Activated naive CD4-positive, alpha-beta T cell treated with anti-CD3 and anti-CD28 coated beads, Interleukin-2, amount 50 U/mL, for 16 hours (primary cell): ENCODE results near the gene WDSUB1.

Source experiments
- DNase-seq: peaks from one replicate; pipeline ENCODE4 v3.0.0-alpha.2; 2020

The WDSUB1 gene

DNA sequence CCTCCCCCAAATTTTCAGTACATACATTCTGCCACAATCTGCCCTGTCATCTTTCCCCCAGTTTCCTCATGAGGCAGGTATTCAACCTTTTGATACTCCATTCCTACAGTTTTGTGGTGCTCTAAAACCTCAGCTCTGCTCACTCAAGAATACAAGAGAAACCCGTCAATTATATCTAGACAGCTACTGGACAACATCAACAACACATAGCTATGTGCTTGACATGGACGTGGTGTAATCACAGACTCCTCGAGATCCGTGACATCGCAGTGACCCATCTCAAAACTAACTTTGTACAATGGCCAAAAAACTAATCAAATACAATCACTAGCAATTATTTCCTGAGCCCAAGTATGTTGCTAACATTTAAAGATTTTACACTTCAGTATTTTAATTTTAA, 23.6 kb downstream of the WDSUB1 start:
- no peak for DNase-seq

DNA sequence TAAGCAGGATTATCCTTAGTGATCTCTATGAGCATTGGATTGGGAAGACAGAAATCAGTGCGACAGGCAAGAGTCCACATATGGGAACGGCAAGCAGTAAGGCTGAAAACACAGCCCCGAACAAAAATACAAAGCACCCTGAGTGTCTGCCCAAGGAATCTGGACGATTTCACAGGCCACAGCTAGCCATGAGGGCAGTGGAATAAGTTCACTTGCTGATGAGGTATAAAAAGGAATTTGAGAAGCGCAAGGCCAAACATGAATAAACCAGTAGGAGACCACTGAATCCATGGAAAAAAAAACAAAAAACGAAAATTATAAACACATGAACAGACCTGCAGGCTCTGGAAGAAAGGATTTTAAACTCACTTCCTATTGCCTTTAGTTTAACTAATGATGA, 24.3 kb downstream of the WDSUB1 start:
- DNase-seq = no peak

DNA sequence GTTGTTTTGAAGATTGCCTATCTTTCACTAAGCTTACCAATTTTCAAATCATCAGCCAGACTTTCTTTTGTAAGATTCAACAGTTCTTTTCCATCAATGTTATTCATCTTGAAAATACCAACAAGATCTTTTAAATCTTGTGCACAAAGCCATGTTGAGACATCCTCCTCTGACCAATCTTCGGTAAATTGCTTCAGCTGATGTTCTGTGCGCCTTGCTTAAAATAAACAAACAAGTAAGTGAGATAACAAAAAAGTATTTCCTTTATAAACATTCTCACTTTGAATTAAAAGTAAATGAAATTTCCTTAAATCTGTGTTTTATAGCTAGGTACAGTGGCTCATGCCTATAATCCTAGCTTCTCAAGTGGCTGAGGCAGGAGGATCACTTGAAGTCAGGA, 30.3 kb downstream of the WDSUB1 start:
- DNase-seq = no peak

DNA sequence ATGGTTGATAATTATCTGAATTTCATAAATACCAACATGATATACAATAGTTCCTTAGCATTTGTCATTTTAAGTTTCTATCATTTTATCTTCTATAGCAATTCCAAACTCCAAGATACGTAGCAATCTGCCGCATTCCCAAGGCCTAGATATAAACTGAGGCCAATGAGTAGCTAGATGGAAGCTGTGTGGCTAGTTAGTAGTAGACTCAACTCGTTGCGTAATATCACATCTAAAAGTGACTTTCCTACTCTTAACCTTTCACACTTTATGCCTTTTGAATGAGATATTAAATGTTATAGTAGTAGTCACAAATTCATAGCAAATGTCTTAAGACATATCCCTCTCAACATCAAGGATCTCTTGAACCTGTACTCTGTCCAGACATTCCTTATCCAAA, 33.6 kb downstream of the WDSUB1 start:
- DNase-seq = no peak

DNA sequence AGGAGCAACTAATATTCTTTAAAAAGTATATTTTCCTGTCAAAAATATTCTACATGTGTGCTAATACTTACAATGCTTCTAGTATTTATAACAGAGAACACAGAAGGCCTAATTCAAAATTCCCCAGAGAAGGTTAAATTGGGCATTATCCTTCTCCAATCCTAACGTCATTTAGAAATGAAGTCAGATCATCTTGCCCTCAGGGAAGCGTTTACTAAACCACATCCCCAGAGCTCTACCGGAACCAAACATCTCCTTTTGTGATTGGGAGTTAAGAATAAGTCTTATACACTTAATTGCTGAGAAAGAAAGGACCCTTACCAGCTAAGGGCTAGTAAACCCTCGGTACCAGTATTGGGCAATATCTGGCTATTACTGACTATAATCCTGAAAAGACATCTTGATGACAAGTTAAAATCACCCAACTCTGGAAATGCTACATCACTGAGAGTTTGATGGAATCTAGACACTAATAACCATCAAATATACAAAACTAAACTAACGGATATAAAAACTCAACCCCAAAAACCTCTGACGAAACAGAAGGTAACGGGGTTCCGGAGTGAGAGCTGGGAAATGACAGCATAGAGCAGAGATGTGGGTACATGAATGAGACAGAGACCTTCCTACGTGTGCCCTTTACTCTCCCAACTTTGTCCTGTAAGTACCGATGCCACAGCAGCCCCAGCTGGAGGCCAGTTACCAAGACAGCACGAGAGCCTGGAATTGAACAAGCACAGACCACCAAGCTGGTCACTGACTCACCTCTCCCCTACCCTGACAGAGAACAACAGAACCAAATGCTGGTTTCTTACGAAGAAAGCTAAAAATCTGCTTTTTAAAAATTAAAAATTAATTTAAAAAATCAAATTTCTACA, 35.0 kb downstream of the WDSUB1 start:
- no peak for DNase-seq

DNA sequence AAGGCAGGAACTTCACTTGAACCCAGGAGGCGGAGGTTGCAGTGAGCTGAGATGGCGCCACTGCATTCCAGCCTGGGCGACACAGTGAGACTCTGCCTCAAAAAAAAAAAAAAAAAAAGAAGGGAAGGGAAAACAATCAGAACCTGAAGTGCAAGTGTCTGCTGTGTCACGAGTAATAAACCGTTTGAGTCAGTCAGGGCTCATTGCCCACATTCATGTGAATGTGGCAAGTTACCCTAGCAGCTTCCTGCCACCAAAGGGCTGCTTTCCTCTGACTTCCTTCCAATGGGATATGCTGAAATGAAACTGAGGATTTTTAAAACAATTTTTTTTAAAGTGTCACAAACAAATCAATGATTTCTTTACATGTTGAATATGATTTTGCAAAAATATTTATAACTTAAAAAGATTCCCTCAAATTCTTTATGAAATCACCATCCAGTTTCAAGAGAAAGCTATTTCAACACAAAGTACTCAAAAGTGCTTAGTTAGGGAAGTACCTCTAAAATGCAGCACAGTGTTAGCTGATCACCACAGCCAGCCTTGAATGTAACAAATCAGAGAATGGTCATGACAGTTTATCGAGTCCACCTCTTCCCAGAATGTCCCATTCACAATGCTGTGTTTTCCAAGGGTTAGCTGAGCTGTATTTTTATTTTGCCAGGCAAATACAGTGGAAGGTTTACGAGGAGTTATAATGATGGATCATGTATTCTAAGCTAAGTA, 36.4 kb downstream of the WDSUB1 start:
- no peak for DNase-seq

DNA sequence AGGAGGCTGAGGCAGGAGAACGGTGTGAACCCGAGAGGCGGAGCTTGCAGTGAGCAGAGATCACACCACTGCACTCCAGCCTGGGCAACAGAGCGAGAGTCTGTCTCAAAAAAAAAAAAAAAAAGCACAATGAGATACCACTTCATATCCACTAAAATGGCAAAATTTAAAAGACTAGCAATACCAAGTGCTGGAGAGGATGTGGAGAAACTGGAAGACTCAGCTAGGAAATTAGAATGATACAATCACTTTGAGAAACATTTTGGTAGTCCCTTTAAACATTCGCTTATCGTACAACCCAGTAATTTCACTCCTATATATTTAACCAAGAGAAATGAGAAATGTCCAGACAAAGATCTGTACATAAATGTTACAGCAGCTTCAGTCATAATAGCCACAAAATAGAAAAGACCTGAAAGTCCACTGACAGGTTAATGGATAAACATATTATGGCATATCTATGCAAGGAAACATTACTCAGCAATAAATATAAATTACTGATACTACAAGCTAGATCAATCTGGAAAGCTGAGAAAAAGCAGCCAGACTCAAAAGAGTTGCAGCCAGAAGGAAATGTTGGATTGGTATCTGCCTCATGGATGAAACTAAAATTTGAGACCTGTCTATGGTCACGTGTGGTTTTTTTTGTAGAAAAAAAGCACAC, 40.0 kb downstream of the WDSUB1 start:
- DNase-seq = no peak

DNA sequence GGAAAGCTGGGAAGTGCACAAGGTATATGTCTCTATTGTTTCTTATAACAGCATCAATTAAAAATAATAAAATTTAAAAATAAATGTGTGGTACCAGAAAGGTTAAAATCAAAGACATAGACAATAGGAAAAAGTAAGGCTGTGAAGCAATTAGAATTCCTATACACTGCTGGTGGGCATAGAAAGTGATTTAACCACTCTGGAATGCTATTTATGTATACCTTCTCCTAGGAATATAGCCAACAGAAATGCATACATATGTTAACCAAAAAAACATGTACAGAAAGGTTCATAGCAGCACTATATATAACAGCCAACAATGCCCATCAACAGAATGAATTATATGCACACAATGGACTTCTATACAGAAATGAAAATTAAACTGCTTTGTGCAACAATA, 43.0 kb downstream of the WDSUB1 start:
- DNase-seq = no peak

DNA sequence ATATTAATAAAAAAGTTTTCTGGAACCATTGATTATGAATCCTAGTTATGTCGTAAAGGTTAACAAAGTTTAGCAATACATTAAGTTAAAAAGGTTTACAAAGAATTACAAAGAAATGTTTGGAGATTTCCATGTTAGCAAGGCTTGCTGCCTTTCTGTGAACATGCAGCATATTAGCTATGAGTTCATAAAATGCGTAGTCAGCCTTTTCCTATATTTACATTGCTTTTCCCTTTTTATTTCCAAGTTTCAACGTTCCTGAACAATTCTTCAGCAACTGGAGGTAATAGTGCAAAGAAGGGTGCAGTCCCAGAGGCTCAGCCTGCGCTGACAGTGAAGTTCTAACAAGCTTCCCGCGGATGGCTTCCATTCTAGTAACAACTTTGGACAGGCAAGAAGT, 51.6 kb downstream of the WDSUB1 start:
- DNase-seq = no peak

DNA sequence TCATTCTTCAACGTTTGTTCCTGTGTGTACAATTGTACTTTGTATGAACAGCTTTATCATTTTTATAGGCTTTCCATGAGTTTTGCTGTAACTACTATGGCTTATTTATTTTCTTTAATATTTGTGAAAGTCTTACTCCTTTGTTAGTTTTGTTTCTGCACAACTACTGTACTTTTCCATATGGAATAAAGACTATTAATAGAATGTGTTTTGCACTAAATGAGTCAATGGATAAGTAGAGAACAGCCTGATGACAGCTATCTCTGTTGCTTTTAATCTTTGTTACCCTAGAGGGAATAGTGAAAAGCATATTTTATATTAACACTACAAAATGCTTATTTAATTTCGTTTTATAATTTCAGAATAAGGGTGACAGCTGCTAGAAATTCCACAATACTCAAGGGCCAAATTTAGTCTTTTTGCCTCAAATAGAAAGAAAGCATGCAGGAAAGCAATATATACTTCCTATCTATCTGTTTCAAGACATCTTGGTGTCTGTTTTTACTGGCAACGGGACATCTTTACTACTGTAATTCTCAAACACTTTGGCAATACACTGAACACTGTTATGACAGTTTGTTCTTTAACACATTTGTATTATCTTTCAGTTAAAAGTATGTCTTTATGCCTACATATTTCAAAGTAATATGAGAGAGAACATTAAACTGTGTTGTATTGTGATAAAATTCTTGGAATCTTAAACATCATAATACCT, 53.9 kb downstream of the WDSUB1 start:
- DNase-seq = no peak

DNA sequence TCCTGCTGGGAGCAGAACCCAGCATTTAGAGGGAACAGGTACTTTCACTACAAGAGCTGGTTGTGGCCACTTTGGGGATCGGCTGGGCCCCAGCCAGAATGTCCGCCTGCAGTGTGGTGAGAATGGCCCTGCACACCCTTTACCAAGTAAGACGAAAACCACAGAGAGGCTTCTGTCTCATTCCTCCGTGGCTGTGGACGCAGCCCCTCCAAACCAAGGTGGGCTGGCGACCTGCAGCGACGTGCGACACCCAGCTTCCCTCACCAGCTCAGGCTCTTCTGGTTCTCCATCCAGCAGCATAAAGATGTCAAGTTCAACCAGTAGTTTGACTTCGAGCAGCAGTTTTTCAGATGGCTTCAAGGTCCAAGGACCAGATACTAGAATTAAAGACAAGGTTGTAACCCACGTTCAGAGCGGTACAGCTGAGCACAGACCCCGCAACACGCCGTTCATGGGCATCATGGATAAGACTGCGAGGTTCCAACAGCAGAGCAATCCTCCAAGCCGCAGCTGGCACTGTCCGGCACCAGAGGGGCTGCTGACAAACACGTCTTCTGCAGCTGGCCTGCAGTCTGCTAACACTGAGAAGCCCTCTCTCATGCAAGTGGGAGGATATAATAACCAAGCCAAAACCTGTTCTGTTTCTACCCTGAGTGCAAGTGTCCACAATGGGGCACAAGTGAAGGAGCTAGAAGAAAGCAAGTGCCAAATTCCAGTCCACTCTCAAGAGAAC, 56.2 kb downstream of the WDSUB1 start:
- DNase-seq = no peak

DNA sequence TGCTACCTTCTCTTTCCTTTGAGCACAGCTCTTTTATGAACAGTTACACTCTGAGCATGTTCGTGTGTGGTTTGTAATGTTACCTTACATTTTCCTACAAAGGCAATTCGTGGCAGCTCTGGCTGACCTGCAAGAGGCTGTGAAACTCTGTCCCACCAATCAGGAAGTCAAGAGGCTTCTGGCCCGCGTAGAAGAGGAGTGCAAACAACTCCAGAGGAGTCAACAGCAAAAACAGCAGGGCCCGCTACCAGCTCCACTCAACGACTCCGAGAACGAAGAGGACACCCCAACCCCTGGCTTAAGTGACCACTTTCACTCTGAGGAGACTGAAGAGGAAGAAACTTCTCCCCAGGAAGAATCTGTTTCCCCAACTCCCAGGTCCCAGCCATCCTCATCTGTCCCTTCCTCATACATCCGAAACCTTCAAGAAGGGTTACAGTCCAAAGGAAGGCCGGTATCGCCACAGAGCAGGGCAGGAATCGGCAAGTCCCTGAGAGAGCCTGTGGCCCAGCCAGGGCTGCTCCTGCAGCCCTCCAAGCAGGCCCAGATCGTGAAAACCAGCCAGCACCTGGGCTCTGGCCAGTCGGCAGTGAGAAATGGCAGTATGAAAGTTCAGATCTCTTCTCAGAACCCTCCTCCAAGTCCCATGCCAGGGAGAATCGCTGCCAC, 56.9 kb downstream of the WDSUB1 start:
- DNase-seq = no peak

DNA sequence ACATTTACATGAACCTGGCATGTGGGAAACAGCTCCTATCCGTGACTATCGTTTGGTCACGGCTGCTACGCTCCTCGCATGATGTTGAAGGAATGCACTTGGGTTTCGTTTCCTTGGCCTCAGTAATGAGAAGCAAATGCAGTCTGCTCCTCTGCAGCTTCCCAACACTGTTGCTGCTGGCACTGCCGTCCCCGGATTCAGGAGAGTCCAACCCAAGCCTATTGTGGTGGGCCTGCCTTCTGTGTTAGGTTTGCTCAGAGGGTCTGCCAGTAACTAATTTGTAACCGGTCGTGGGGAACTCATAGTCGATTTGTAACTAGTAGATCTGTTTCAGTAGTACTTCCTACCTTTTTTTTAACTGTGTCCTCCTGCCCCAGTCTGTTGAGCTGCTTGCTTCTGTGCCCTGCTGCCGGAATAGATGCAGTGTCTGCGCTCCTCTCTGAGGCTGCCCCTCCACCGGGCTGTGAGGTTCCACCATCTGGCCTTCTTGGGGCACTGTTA, 58.4 kb downstream of the WDSUB1 start:
- no peak for DNase-seq

DNA sequence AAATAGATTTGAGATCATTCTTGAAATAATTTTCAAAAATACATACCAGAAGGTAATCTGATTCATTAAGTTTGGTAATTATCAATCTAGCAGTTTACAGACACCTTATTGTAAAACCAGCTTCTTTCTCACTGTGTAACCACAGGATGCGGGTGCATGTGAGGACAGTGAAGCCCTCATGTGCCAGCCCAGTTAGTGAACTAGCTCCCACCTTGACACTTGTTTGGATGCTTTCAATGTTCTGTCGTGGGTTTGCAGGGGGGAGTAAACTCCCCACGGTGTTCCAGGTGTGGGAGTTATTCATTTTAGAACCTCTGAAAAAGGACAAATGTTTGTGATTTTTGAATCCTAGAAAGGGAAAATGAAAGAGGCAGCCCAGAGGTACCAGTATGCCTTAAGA, 59.0 kb downstream of the WDSUB1 start:
- no peak for DNase-seq

DNA sequence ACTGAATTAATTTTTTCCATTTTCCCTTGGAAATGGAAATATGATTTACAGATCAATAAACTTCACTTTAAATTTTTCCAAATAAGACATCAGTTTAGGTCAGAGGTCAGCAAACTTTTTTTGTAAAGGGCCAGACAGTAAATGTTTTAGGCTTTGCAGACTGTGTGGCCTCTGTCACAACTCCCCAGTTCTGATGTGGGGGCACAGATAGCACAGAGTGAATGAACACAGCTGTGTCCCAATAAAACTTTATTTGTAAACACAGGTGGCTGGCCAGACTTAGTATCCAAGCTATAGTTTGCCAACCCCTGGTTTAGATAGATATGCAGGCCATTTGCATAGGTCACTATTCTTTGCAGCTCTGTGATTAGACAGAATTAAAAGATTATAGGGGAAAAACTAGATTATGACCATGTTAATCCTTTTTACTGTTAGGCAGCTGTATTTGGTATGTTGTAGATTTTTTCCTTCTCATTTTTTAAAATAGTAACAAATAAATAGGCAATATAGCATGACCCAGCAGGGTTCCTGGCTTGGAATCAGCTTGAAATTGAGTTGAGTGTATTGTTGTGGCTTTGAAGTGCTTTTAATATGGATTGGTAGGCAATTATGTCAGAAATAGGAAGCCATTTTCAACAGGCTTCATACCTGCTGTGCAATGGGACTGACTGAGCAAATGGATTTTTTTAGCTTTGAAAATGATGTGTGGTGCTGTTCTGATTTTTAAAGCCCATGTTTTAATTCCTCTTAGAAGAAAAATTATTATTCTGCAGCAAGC, 59.7 kb downstream of the WDSUB1 start:
- DNase-seq = no peak

DNA sequence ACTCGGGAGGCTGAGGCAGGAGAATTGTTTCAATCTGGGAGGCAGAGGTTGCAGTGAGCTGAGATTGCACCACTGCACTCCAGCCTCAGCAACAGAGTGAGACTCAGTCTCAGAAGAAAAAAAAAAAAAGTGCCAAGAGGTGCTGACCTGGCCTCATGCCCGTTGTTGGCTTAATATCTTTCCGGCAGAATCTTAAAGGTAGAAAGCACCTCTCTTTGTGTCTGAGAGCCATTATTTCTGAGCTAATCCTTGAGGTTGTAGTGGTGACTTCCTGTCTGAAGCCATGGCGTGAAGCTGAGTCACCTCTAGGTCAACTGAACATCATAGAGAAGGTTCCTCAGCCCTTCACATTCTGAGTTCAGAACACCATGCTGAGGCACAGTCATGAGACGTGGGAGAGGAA, 60.4 kb downstream of the WDSUB1 start:
- no peak for DNase-seq

DNA sequence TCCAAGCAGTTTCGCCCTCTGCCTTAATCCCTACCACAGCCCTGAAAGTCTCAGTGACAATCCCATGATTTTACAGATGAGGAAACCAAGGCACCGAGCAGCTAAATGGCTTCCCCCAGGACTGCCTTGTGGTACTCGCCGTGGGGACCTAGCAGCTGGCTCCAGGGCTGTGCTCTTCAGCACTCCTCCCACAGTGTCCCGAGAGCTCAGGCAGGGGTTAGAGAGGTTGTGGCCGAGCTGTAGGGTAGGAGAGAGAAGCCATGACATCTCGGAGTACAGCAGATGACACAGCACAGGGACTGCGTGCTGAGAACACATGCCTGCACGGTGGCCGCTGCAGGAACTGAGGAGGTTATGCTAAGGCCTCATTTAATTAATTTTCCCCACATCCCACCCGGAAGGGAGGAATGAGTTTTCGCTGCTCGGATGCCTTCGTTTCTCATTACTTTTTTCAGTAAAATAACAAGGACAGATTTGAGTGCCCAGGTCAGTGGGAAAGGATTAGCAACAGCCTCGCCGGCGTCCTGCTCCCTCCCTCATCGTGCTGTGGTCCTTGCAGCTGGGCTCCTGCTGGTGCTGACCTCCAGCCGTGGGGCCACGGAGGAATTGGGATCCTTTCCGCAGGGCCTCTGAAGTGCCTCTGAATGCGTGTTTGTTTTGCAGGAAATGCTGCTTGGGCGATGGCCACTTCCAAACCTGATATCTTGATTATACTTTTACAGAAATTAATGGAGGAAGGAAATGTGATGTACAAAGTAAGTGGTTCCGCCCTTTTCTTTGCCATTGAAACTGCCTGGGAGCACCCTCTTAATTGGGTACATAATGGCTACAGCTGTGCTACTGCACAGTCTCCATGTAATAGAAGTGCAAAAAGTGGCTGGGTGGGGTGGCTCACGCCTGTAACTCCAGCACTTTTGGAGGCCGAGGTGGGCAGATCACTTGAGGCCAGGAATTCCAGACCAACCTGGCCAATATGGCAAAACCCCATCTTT, 61.2 kb downstream of the WDSUB1 start:
- DNase-seq = no peak

DNA sequence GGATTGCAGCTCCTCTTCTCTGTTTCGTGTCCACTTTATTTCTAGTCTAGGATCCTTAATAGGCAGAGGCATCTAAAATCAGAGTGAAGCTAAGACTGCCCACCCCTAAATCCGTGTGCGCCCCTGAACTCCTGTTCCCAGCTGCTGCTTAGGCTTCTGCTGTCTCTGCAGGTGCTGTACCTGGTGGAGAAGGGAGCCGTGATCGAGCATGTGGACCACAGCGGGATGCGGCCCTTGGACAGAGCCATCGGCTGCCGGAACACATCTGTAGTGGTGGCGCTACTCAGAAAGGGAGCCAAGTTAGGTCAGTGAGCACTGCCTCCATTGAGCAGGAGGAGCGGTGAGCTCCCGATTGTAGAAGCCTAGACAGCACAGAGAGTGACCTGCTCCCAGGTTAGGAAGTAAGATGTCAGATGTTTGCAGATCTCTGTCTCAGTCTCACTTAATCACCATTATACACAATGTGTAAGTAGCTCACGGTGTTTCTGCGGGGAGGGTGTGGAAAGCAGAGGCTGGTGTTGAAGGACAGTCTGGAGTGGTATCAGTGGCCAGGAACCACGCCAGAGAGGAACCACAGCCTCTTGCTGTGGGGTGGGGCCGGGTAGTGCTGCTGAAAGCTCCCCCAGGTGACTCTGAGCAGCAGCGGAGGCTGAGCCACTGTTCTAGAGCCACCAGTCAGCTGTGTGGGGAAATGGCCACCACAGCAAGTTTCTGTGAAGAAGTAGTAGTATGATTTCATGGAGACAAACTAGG, 62.3 kb downstream of the WDSUB1 start:
- DNase-seq = no peak
